ENCODE results near the gene ITIH5. TPM values are rescaled to one million over a fixed set of nuclear protein-coding genes. Genes with fewer than 3 reads are reported as not detected.

Gene ITIH5
- total and polyA plus RNA-seq, 2 experiments from 2014 or later, result 22.3 to 22.8 TPM

- DNase-seq (ENCODE audit: low spot score), result no peak
- no peaks in the 10 kb centered on the region for H3K9me2 ChIP-seq (replicated peaks; ENCODE audit: insufficient read depth)
- no peaks in the 10 kb centered on the region for H4K20me1 ChIP-seq (ENCODE audit: insufficient read depth, poor library complexity, severe bottlenecking)
- H3K27me3 ChIP-seq, result no peaks in the 10 kb centered on the region
- H3K4me2 ChIP-seq, result no peak overlapping the region
- H3K9me3 ChIP-seq (ENCODE audit: low read depth), result no peaks in the 10 kb centered on the region
- WGBS (ENCODE audit: low lambda C conversion rate, missing lambda C conversion rate), result 51% methylated on average over 2 of the region's 2 CpGs
- no peak overlapping the region for H3K4me3 ChIP-seq
- H3K36me3 ChIP-seq (replicated peaks; ENCODE audit: insufficient read depth, low read depth), result no peaks in the 10 kb centered on the region
- no peaks in the 10 kb centered on the region for H3K4me1 ChIP-seq (ENCODE audit: insufficient read depth)
- no peak overlapping the region for H2AFZ ChIP-seq
- no peak for TF ChIP-seq EZH2phosphoT487 (IDR thresholded peaks at IDR 0.05; ENCODE audit: low read depth, severe bottlenecking, unreplicated experiment)
- no peak for TF ChIP-seq EZH2 (IDR thresholded peaks at IDR 0.05; ENCODE audit: borderline replicate concordance)
- no peak for TF ChIP-seq CTCF (IDR thresholded peaks at IDR 0.05; ENCODE audit: poor library complexity)
- no peak overlapping the region for H3K27ac ChIP-seq
- no peaks in the 10 kb centered on the region for H3K79me2 ChIP-seq
Measured at GRCh38 chr10:7618461-7618860, 48.3 kb downstream of the ITIH5 start.

GRCh38 chr10:7611909-7612308 lies 54.9 kb downstream of the ITIH5 start:
- Histone ChIP-seq H3K4me2 (no peak overlapping the region), H2AFZ (no peak overlapping the region), H3K27ac (no peak overlapping the region), H3K9me3 (ENCODE audit: low read depth) (no peaks in the 10 kb centered on the region), H3K79me2 (no peaks in the 10 kb centered on the region), H3K36me3 (replicated peaks; ENCODE audit: insufficient read depth, low read depth) (no peaks in the 10 kb centered on the region), H3K4me1 (ENCODE audit: insufficient read depth) (peaks cover 4% of the 10 kb centered on the region), H3K4me3 (no peak overlapping the region), H3K9me2 (replicated peaks; ENCODE audit: insufficient read depth) (no peaks in the 10 kb centered on the region), H3K27me3 (no peaks in the 10 kb centered on the region), H4K20me1 (ENCODE audit: insufficient read depth, poor library complexity, severe bottlenecking) (no peaks in the 10 kb centered on the region)
- TF ChIP-seq EZH2 (IDR thresholded peaks at IDR 0.05; ENCODE audit: borderline replicate concordance) (no peak), CTCF (IDR thresholded peaks at IDR 0.05; ENCODE audit: poor library complexity) (no peak), EZH2phosphoT487 (IDR thresholded peaks at IDR 0.05; ENCODE audit: low read depth, severe bottlenecking, unreplicated experiment) (no peak)
- WGBS (ENCODE audit: low lambda C conversion rate, missing lambda C conversion rate), result 98% methylated on average over 3 of the region's 3 CpGs
- no peak for DNase-seq (ENCODE audit: low spot score)

GRCh38 chr10:7610651-7611389 lies 55.9 kb downstream of the ITIH5 start:
- H3K27ac ChIP-seq, result peak overlapping the region; percentile 48
- WGBS (ENCODE audit: low lambda C conversion rate, missing lambda C conversion rate), result 70% methylated on average over 7 of the region's 7 CpGs
- no peaks in the 10 kb centered on the region for H3K36me3 ChIP-seq (replicated peaks; ENCODE audit: insufficient read depth, low read depth)

More at GRCh38 chr10:7610651-7611389, 55.9 kb downstream of the ITIH5 start:
- H3K79me2 ChIP-seq, result no peaks in the 10 kb centered on the region
- DNase-seq (ENCODE audit: low spot score), result peak; percentile 66
- H3K27me3 ChIP-seq, result no peaks in the 10 kb centered on the region
- no peaks in the 10 kb centered on the region for H3K9me3 ChIP-seq (ENCODE audit: low read depth)
- no peak overlapping the region for H2AFZ ChIP-seq
- no peak for TF ChIP-seq EZH2 (IDR thresholded peaks at IDR 0.05; ENCODE audit: borderline replicate concordance)
- no peak for TF ChIP-seq CTCF (IDR thresholded peaks at IDR 0.05; ENCODE audit: poor library complexity)
- TF ChIP-seq EZH2phosphoT487 (IDR thresholded peaks at IDR 0.05; ENCODE audit: low read depth, severe bottlenecking, unreplicated experiment), result no peak
- H3K4me2 ChIP-seq, result no peak overlapping the region
- no peaks in the 10 kb centered on the region for H4K20me1 ChIP-seq (ENCODE audit: insufficient read depth, poor library complexity, severe bottlenecking)
- H3K9me2 ChIP-seq (replicated peaks; ENCODE audit: insufficient read depth), result no peaks in the 10 kb centered on the region
- H3K4me1 ChIP-seq (ENCODE audit: insufficient read depth), result peaks cover 4% of the 10 kb centered on the region
- H3K4me3 ChIP-seq, result no peak overlapping the region
